Brain microvascular endothelial cell (primary cell): ENCODE measurements around the gene KCNJ1.

Experiments
- DNase-seq: peaks from one replicate; pipeline ENCODE4 v3.0.0-alpha.2; 2020
- H3K27ac ChIP-seq: fragments of 250-450 bp; sonication (Bioruptor Pico); 2 replicates; pipeline ENCODE4 v1.5.1; 2020; ENCODE audit warnings: mild to moderate bottlenecking, moderate library complexity
- H3K27me3 ChIP-seq: fragments of 250-450 bp; sonication (Bioruptor Pico); replicated peaks from 2 replicates; pipeline ENCODE4 v1.5.1; 2020; ENCODE audit warnings: mild to moderate bottlenecking
- H3K36me3 ChIP-seq: fragments of 250-450 bp; sonication (Bioruptor Pico); replicated peaks from 2 replicates; pipeline ENCODE4 v1.5.1; 2020; ENCODE audit warnings: mild to moderate bottlenecking
- H3K4me3 ChIP-seq: 2 replicates; pipeline ENCODE4 v1.5.1; 2011; ENCODE audit warnings: low read depth, mild to moderate bottlenecking, control low read depth, low read length, moderate library complexity
- in situ Hi-C: cut with HindIII; loops from 2 replicates; pipeline ENCODE4 v1.10.0; 2017; ENCODE audit warnings: low sequenced_read_pairs, low pct_ligation_motif_present
- TF ChIP-seq, protein P1 (sequence below): IDR thresholded peaks from 2 replicates; pipeline ENCODE4 v1.5.1; 2011; ENCODE audit warnings: low read depth, mild to moderate bottlenecking, moderate library complexity, low read length, control low read depth, inconsistent platforms; ENCODE audit errors: missing control alignments

KCNJ1 gene

DNA sequence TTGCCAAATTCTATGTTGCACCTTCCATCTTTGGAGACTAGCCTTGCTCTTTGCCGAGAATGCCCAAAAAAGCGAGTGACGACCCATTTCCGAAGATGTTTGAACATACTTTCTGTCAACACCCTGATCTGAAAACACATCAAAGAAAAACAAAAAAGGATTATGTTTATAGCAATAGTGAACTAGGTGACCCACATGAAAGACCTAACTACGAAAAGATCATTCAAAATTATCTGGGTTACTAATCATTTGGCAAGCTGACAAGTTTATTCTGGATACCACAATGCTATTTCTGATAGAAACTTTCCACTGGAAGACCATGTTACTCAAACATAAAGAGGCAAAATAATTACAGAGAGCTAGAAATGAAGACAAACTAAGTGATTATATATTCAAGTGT is 27.0 kb downstream of the KCNJ1 start:
- in situ Hi-C loops, result loop anchor here (25.0 kb wide), 1 partner anchor 678 kb away; no protein-coding TSS in a partner anchor
- H3K4me3 ChIP-seq, result no peak overlapping the region
- no peaks in the 10 kb centered on the region for H3K36me3 ChIP-seq
- H3K27ac ChIP-seq, result no peak overlapping the region
- no peak for DNase-seq
- TF ChIP-seq, protein P1, sequence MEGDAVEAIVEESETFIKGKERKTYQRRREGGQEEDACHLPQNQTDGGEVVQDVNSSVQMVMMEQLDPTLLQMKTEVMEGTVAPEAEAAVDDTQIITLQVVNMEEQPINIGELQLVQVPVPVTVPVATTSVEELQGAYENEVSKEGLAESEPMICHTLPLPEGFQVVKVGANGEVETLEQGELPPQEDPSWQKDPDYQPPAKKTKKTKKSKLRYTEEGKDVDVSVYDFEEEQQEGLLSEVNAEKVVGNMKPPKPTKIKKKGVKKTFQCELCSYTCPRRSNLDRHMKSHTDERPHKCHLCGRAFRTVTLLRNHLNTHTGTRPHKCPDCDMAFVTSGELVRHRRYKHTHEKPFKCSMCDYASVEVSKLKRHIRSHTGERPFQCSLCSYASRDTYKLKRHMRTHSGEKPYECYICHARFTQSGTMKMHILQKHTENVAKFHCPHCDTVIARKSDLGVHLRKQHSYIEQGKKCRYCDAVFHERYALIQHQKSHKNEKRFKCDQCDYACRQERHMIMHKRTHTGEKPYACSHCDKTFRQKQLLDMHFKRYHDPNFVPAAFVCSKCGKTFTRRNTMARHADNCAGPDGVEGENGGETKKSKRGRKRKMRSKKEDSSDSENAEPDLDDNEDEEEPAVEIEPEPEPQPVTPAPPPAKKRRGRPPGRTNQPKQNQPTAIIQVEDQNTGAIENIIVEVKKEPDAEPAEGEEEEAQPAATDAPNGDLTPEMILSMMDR, result no peak
- no peaks in the 10 kb centered on the region for H3K27me3 ChIP-seq

DNA sequence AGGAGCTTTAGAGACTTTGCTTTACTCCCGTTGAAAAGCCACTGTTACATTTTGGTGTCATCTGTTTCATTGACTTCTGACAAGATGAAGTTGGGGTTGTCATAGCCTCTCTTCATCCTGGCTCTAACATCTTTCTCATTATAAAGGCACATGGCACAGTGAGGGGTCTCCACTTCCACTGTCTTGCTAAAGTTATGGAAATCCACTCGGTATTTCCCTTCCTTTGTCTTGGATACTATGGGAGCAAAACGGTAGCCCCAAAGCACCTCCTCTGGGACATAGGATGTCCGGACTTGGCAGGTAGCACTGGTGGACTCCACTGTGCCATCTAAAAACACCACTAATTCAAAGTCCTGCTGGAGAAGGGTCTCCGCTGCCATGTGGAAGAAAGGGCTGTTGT is 28.0 kb downstream of the KCNJ1 start:
- in situ Hi-C loops, result loop anchor here (25.0 kb wide), 1 partner anchor 677 kb away; no protein-coding TSS in a partner anchor
- no peaks in the 10 kb centered on the region for H3K36me3 ChIP-seq
- TF ChIP-seq, protein P1, result no peak

DNA sequence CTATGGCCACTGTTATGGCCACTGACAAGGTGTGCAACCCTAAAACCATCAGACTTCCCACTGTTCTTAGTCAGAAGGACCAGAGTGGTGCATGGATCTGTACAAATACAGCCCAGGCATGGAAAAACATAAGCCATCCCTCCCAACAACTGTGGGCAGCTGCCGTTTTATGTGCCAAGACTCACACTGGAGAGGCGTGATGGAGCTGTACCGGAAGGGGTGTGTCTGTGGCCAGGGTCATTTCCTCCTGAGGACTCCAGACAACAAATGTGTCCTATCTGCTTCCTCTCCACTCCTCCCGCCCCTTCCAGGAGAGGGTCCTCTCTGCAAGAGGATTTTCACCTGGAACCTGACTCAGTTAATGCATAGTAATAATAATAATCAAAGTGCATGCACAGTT is 29.5 kb downstream of the KCNJ1 start:
- DNase-seq, result no peak
- H3K27ac ChIP-seq, result no peak overlapping the region
- TF ChIP-seq, protein P1, result no peak
- in situ Hi-C loops, result loop anchor here (25.0 kb wide), 1 partner anchor 675 kb away; no protein-coding TSS in a partner anchor
- no peak overlapping the region for H3K4me3 ChIP-seq
- no peaks in the 10 kb centered on the region for H3K27me3 ChIP-seq
- H3K36me3 ChIP-seq, result no peaks in the 10 kb centered on the region

More for the DNA sequence above, 28.0 kb downstream of the KCNJ1 start:
- no peak for DNase-seq
- Histone ChIP-seq H3K27ac (no peak overlapping the region), H3K27me3 (no peaks in the 10 kb centered on the region), H3K4me3 (no peak overlapping the region)

DNA sequence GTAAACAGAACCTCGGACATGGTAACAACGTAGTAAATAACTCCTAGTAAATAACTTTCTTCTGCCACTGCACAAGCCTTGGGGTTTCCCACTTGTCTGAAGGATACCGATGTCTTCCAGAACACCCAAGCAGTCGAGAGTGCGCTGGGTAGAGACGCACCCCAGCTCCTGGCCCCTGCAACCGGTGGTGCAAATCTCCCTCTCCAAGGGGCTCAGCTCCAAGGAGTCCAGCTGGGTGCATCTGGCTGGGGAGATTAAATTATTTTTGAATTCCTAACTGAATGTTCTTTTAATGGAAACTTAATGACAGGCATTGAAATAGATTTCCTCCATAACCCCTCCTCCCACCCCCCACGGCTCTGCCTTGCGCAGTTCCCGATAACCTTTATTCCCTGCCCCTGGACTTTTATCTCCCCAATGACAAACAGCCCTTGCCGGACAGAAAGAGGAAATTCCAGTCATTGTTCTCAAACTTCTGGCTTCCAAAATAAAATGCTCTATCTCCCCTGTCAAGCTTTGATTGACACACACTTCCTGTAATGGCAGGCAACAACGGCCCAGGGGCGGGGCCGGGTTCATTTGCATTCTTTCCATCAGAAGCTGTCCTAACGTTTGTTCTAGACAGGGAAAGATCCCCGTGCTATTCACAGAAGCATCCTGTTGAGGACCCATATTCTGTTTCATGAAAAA is 31.2 kb downstream of the KCNJ1 start:
- Histone ChIP-seq H3K27ac (no peak overlapping the region), H3K36me3 (no peaks in the 10 kb centered on the region), H3K4me3 (no peak overlapping the region), H3K27me3 (no peaks in the 10 kb centered on the region)
- in situ Hi-C loops, result loop anchor here (25.0 kb wide), 1 partner anchor 674 kb away; no protein-coding TSS in a partner anchor
- TF ChIP-seq, protein P1, result no peak
- DNase-seq, result peak; percentile 48

DNA sequence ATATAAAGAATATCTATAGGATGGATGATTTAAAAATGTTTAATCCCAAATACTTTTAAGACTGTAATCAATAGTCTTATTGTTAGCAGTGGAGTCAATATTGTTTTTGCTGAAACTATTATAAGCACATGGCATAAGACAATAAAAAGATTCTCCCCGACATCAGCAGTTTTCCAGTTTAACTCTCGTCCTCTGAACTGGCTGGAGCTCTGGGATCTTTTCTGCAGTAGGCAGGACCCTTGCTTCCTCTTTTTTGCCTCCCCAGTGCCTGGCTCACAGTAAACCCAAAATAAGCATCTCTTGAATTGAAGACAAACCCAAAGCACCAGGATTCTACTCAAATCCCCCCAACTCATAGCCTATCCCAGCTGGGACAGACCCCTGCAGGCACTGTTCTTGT is 32.9 kb downstream of the KCNJ1 start:
- Histone ChIP-seq H3K27ac (no peak overlapping the region), H3K27me3 (no peaks in the 10 kb centered on the region), H3K4me3 (no peak overlapping the region), H3K36me3 (no peaks in the 10 kb centered on the region)
- TF ChIP-seq, protein P1, result no peak
- in situ Hi-C loops, result loop anchor here (25.0 kb wide), 1 partner anchor 672 kb away; no protein-coding TSS in a partner anchor
- no peak for DNase-seq
